ACC112 (cell line): Measurements from ENCODE around the gene ARMC9.
A peak's percentile ranks its signal among the peaks of the same experiment; 100 is the strongest.

Experiments
- H2AFZ ChIP-seq: fragments of 200-600 bp; sonication (generic); one replicate; pipeline ENCODE4 v1.6.0; 2017; ENCODE audit warnings: antibody characterized with exemption, low read length; ENCODE audit not compliant: unreplicated experiment
- H3K27ac ChIP-seq: fragments of 200-600 bp; sonication (generic); 2 replicates; pipeline ENCODE4 v1.5.1; 2014; ENCODE audit warnings: low read depth, mild to moderate bottlenecking, antibody characterized with exemption, low read length, moderate library complexity
- H3K27me3 ChIP-seq: fragments of 200-600 bp; sonication (generic); 2 replicates; pipeline ENCODE4 v1.6.1; 2014; ENCODE audit warnings: mild to moderate bottlenecking, antibody characterized with exemption, low read length, moderate library complexity, mixed read lengths; ENCODE audit not compliant: insufficient read depth
- H3K36me3 ChIP-seq: fragments of 200-600 bp; sonication (generic); 2 replicates; pipeline ENCODE4 v1.6.1; 2016; ENCODE audit warnings: mild to moderate bottlenecking, antibody characterized with exemption, low read length, moderate library complexity, mixed read lengths; ENCODE audit not compliant: insufficient read depth
- H3K4me1 ChIP-seq: fragments of 200-600 bp; sonication (generic); one replicate; pipeline ENCODE4 v1.6.1; 2016; ENCODE audit warnings: low read length, mixed read lengths; ENCODE audit not compliant: insufficient read depth, unreplicated experiment, control insufficient read depth
- H3K4me3 ChIP-seq: fragments of 200-600 bp; sonication (generic); 2 replicates; pipeline ENCODE4 v1.5.1; 2014; ENCODE audit warnings: mild to moderate bottlenecking, low read depth, low read length
- H3K79me2 ChIP-seq: fragments of 200-600 bp; sonication (generic); one replicate; pipeline ENCODE4 v1.6.0; 2016; ENCODE audit warnings: low read length; ENCODE audit not compliant: control insufficient read depth, unreplicated experiment, insufficient read depth

The ARMC9 gene

GRCh38 chr2:231198291-231199173 lies at the start of gene ARMC9:
Gene ARMC9 (plus strand): TSS chr2:231198631. CDS start chr2:231206239, 7,608 bp downstream.
- H3K36me3 ChIP-seq: no peaks in the 10 kb centered on the region
- H3K27me3 ChIP-seq: no peaks in the 10 kb centered on the region
- peak within 1 kb of the TSS; percentile 95 for H3K4me3 ChIP-seq
- peaks cover 16% of the 10 kb centered on the region for H3K79me2 ChIP-seq
- peaks cover 17% of the 10 kb centered on the region for H3K4me1 ChIP-seq
- peak within 1 kb of the TSS; percentile 44 for H2AFZ ChIP-seq
- peak within 1 kb of the TSS; percentile 11; the same call in 1 of the 2 replicates for H3K27ac ChIP-seq

GRCh38 chr2:231152800-231153557 lies 45.5 kb upstream of the ARMC9 start:
- H3K27me3 ChIP-seq: no peaks in the 10 kb centered on the region
- peaks cover 8% of the 10 kb centered on the region for H3K4me1 ChIP-seq
- no peaks in the 10 kb centered on the region for H3K79me2 ChIP-seq
- H2AFZ ChIP-seq: no peak overlapping the region
- H3K27ac ChIP-seq: no peak overlapping the region
- H3K4me3 ChIP-seq: no peak overlapping the region
- peaks cover 34% of the 10 kb centered on the region for H3K36me3 ChIP-seq

GRCh38 chr2:231159306-231159705 lies 39.1 kb upstream of the ARMC9 start:
- Histone ChIP-seq H3K27ac (peak overlapping the region; percentile 98), H3K36me3 (peaks cover 9% of the 10 kb centered on the region)

GRCh38 chr2:231160701-231161100 lies 37.7 kb upstream of the ARMC9 start:
- Histone ChIP-seq H2AFZ (no peak overlapping the region), H3K36me3 (peaks cover 15% of the 10 kb centered on the region), H3K4me3 (no peak overlapping the region), H3K79me2 (peaks cover 8% of the 10 kb centered on the region), H3K27me3 (no peaks in the 10 kb centered on the region), H3K4me1 (peaks cover 44% of the 10 kb centered on the region), H3K27ac (peak overlapping the region; percentile 98)

More at GRCh38 chr2:231159306-231159705, 39.1 kb upstream of the ARMC9 start:
- Histone ChIP-seq H3K4me3 (no peak overlapping the region), H3K27me3 (no peaks in the 10 kb centered on the region), H3K79me2 (peaks cover 8% of the 10 kb centered on the region), H2AFZ (no peak overlapping the region), H3K4me1 (peaks cover 44% of the 10 kb centered on the region)

GRCh38 chr2:231161252-231161839 lies 37.1 kb upstream of the ARMC9 start:
- H3K27ac ChIP-seq: peak overlapping the region; percentile 98
- no peak overlapping the region for H2AFZ ChIP-seq
- H3K4me1 ChIP-seq: peaks cover 44% of the 10 kb centered on the region
- H3K27me3 ChIP-seq: no peaks in the 10 kb centered on the region
- H3K4me3 ChIP-seq: peak overlapping the region; percentile 37
- peaks cover 21% of the 10 kb centered on the region for H3K36me3 ChIP-seq
- H3K79me2 ChIP-seq: peaks cover 8% of the 10 kb centered on the region

- Histone ChIP-seq H3K4me1 (peaks cover 44% of the 10 kb centered on the region), H2AFZ (no peak overlapping the region), H3K27ac (peak overlapping the region; percentile 98), H3K4me3 (peak overlapping the region; percentile 40), H3K36me3 (peaks cover 27% of the 10 kb centered on the region), H3K27me3 (no peaks in the 10 kb centered on the region), H3K79me2 (peaks cover 8% of the 10 kb centered on the region)
Measured at GRCh38 chr2:231161877-231162329, 36.5 kb upstream of the ARMC9 start.

- H3K27ac ChIP-seq: peak overlapping the region; percentile 73
- no peak overlapping the region for H2AFZ ChIP-seq
- H3K36me3 ChIP-seq: peaks cover 37% of the 10 kb centered on the region
- peaks cover 49% of the 10 kb centered on the region for H3K4me1 ChIP-seq
- no peaks in the 10 kb centered on the region for H3K27me3 ChIP-seq
- H3K79me2 ChIP-seq: peaks cover 8% of the 10 kb centered on the region
- no peak overlapping the region for H3K4me3 ChIP-seq
Measured at GRCh38 chr2:231163011-231163410, 35.4 kb upstream of the ARMC9 start.

GRCh38 chr2:231163414-231164095 lies 34.9 kb upstream of the ARMC9 start:
- Histone ChIP-seq H2AFZ (no peak overlapping the region), H3K36me3 (peaks cover 37% of the 10 kb centered on the region), H3K79me2 (peaks cover 8% of the 10 kb centered on the region), H3K4me1 (peaks cover 54% of the 10 kb centered on the region), H3K27ac (peak overlapping the region; percentile 73), H3K4me3 (no peak overlapping the region), H3K27me3 (no peaks in the 10 kb centered on the region)

GRCh38 chr2:231167745-231168459 lies 30.5 kb upstream of the ARMC9 start:
- Histone ChIP-seq H2AFZ (no peak overlapping the region), H3K79me2 (peaks cover 4% of the 10 kb centered on the region), H3K36me3 (peaks cover 64% of the 10 kb centered on the region), H3K4me1 (peaks cover 26% of the 10 kb centered on the region), H3K27ac (peak overlapping the region; percentile 35; the same call in 1 of the 2 replicates), H3K4me3 (no peak overlapping the region), H3K27me3 (no peaks in the 10 kb centered on the region)
